ENCODE data around the gene PRUNE2.

Gene PRUNE2

DNA sequence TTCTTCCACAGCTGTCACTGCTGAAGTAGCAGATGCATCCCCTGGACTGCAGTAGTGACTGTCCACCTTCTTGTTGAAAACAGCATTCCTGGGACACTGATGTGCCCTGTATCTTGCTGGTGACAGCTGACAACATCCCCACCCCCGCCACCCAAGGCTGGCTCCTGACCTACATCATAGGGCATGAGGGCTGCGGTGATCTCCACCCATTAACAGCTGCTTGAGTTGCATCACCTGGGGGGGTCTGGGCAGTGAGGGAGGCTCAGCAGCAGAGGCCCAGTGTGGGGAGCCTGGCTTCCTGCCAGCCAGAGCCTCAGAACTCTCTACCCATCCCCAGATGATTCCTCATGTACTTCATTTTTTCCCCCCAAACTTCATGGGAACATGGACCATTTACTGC, 4.1 kb downstream of the PRUNE2 start:
- DNase-seq = no peak

DNA sequence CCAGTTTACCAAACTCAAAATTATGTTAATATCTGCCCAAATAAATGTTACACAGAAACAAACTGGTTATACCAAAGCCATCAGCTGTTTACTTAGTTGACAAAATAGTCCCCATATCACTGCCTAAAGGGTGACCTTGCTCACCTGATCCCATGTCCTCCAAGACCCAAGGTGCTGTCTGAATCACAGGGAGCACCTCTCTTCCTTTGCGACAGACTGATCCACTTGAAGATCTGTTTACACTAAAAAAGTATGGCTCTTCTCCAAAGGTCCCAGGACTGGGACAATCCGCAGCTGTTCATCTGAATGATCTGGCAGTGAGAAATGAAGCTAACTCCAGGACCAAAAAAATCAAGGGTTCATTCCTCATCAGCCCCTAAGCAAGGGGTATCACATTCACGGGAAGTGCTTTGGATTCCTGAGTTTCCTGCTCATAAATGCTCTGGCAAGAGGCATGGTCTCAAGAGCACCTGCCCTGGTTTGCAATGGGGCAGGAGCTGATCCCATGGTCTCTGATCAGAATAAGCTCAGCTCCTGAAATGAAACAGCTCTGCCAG, 5.0 kb downstream of the PRUNE2 start:
- no peak for DNase-seq

GRCh38 chr9:76898786-76899185, 7.1 kb downstream of the PRUNE2 start:
- DNase-seq = no peak

DNA sequence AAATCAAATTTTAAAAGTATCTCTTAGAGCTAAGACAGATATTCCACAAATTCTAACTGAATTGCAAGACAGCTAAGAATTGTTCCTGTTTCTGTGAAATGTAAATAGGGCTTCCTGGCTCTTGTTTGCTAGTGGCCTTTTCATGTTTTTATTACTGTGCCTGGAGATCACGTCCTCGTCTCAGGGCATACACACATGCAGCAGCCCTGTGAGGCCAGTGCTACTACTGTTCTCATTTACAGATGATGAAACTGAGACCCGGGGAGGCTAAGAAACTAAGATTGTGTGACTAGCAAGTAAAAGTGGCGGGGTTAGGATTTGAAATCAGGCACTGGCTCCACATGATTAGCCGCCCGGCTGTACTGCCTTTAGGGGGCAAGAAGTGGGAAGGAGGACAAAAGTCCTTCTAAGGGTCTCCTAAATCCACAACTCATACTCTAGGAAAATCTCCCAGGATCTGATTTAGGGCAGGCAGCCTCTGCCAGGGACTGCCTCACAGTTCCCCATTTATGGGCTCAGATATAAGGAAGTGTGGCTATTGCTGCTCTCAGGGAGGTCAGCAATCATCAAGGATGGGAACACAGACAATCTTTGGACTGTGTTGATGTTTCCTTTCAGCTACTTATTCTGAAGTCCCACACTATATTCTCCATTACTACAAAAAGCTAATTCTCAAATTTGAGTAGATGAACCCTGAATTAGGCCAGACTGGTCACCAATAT, 7.9 kb downstream of the PRUNE2 start:
- DNase-seq = no peak

- DNase-seq = no peak
These were observed 9.9 kb downstream of the PRUNE2 start for GRCh38 chr9:76896035-76896434.

DNA sequence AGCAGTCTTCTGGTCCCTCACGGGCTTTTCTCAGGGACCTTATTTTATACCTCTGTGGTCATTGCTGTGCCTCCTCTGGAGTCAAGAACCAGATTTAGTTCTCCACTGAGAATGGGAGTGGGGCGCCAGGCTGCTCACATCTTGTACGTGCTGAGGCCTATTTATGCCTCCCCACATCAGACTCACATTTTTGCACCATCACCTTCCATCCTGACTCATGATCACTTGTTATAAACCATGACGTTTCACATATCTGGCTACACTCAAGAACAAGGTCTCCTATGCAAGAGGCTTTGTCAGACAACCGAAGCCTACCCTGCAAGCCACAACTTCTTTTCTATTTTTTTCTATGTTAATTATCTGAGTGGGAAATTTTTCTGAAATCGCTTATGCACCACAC, 10.7 kb downstream of the PRUNE2 start:
- DNase-seq = no peak

DNA sequence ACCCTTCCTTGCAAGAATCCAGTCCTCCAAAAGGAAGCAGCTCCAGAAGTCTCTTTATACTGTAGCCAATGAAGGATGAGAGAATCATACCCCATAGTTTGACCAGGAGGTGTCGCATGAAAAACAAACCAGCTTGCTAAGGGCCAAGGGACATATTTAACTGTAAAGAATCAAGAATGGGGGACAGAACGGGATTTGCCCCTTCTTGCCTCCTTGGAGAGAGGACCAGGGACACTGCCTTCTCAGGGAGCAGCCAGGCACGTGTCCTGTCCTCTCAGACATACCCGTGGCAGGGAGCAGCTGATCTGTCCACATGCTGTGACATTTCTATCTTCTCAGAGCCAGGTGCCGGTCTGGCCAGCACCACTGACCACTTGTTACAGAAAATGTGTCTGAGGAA, 11.7 kb downstream of the PRUNE2 start:
- no peak for DNase-seq

GRCh38 chr9:76893395-76893932, 12.4 kb downstream of the PRUNE2 start:
- no peak for DNase-seq

DNA sequence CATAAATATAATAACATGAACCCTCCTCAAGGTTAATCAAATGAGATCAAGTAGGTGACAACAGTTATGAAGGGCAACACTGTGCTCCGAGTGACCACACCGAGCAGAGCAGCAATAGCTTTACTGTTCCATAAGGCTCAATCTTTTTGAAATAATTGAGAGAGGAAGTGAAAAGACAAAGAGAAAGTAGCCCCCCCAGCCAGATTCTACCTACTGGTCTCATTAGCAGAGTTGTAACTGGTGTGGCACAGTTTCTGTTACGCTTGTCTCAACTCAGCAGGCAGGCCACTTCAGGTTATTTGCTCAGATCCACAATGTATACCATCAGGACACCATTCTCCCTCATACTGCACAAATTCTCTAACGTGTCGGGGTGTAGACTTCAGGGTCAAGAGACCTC, 14.0 kb downstream of the PRUNE2 start:
- DNase-seq = no peak

GRCh38 chr9:76891279-76891678, 14.6 kb downstream of the PRUNE2 start:
- no peak for DNase-seq

DNA sequence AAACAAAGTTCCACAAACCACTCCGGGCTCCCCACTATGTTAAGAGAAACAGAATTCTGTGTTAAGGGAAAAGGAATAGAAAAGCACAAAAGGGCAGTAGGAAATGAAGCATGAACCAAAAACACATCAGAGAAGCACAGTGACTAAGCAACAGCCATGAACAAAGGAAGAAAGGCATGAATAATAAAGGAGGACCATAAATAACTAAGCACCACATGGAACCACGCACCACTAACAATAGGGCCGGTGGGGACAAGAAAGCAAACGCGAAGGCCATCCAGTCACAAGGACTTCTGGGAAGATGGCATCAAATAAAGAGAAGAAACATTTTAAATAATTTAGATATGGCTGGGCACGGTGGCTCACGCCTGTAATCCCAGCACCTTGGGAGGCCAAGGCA, 18.0 kb downstream of the PRUNE2 start:
- DNase-seq = no peak

DNA sequence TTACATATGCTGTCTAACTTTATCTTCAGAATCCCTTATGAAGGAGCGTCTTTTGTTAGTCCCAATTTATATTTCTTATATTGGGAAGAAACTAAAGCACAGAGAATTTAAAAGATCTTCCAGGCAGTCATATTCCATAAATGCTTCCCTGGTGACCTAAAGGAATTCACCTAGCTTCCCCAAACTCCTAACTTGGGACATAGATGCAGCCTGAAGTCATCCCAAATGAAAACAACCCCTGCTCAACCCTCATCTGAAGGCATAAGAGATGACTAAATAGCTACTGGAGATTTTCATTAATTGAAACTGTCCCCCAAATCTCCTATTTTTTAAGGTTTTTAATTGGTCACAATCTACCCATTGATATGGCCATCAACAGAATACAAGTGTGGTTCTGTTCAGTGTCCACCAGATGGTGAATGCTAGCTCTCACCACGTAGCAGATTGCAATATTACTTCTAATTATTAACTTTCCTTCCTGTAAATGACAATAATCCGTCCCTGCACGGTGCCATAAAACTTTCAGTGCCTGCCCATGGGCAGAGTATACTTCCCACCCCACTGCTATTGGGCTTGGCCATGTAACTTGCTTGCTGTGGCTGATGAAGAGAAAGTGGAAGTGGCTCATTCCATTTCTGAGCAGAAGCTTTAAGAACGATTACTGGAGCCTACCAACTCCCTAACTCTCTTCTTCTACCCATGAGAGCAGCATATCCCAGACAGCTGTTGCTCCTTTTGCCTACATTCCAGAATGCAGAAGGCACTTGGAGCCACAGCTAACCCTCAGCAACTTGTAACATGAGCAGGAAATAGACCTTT, 18.7 kb downstream of the PRUNE2 start:
- no peak for DNase-seq

GRCh38 chr9:76886318-76886717, 19.6 kb downstream of the PRUNE2 start:
- no peak for DNase-seq

- no peak for DNase-seq
These were observed 21.1 kb downstream of the PRUNE2 start for GRCh38 chr9:76884823-76885222.

GRCh38 chr9:76883341-76883855, 22.5 kb downstream of the PRUNE2 start:
- DNase-seq = no peak

DNA sequence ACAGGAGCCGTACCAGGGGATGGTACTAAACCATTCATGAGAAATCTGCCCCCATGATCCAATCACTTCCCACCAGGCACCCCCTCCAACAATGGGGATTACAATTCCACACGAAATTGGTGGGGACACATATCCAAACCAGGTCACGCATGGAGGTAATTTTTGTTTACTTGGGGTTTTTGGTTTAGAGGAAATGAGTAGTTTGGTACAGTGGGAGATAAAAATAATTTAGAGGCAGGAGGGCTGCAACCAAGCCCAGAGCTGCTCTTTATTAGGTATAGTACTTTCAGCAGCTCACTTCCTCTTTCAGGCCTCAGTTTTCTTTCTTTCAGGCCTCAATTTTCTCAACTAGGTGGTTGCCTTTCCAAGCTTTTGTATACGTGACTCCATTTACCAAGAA, 23.2 kb downstream of the PRUNE2 start:
- DNase-seq = no peak

GRCh38 chr9:76880210-76880609, 25.7 kb downstream of the PRUNE2 start:
- no peak for DNase-seq

DNA sequence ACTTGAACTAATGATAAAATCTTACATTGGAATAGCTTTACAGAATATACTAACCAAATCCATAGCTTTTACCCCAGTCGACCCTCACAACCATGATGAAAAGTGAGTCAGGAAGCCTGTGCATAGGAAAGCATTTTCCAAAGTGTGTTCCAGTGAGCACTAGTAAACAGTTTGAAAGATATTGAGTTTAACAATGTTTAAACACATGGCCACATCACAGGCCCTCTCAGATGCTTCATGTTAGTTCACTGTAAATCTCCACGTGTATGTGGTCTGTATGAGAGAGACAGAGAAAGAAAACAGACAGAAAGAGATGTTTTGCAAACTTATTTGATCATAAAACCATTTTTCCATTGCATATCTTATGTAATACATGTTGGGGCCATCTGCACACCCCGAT, 27.0 kb downstream of the PRUNE2 start:
- no peak for DNase-seq

- DNase-seq = no peak
These were observed 28.0 kb downstream of the PRUNE2 start for GRCh38 chr9:76877961-76878360.

GRCh38 chr9:76876098-76876497, 29.8 kb downstream of the PRUNE2 start:
- DNase-seq = no peak

GRCh38 chr9:76873821-76874220, 32.1 kb downstream of the PRUNE2 start:
- no peak for DNase-seq

DNA sequence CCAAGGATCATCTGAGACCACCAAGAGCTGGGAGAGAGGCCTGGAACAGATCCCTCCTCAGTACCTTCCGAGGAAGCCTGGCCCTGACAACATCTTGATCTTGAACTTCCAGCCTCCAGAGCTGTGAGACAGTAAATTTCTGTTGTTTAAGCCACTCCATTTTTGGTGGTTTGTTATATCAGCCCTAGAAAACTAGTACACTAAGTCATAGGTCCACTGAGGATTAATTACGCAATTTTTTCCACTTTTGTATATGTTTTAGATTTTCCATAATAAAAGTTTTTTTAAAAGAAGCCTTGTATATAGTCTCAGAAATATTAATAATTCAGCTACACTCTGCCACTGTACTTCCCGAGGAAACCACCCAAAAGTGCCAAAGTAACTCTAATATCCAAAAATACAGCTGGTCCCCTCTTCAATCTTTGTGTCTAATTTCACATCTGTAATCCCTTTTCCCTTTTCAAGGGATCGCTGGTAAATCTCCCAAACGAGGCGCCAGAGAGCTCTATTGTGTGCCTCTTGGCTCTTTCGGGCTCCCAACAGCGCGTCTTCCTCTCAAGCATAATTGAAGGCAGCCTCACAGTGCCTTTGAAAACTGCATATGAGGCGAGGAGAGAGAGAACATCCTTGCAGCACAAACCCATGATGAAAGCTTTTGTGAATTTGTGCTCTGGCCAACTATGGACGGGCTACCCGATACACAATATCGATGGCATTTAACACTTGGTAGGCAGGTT, 32.7 kb downstream of the PRUNE2 start:
- no peak for DNase-seq

DNA sequence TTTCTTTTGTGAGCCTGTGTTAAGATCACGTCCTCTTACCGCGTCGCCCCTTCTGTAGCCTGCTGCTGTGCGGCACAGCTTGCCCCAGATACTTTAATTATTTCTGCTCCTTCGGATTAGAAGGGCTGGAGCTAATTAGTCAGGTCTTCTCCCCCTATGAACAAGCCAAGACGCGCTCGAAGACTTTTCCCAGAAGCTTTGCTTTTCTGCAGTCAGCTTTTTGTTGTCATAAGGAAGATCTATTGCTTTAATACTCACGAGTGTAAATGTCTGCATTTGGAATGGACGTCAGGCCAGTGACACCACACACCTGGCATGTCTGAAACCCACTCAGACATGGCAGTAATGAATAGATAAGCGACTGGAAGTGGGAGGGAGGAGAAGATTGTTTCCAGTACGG, 37.0 kb downstream of the PRUNE2 start:
- peak; percentile 20 for DNase-seq

All from COR-L47 (cell line).